H7 (cell line): ENCODE data around the gene ABLIM2. TPM values are rescaled to one million over a fixed set of nuclear protein-coding genes. Genes with fewer than 3 reads are reported as not detected.

Source experiments
- DNase-seq: peaks from one replicate; pipeline ENCODE4 v3.0.0; 2012
- H3K27me3 ChIP-seq: 2 replicates; pipeline ENCODE4 v1.6.0; 2011; ENCODE audit warnings: mild to moderate bottlenecking, low read length; ENCODE audit not compliant: control insufficient read depth, insufficient read depth
- H3K36me3 ChIP-seq: replicated peaks from 2 replicates; pipeline ENCODE4 v1.5.1; 2011; ENCODE audit warnings: low read length; ENCODE audit not compliant: control insufficient read depth, insufficient read depth
- H3K4me3 ChIP-seq: 2 replicates; pipeline ENCODE4 v1.5.1; 2011; ENCODE audit warnings: low read depth, mild to moderate bottlenecking, control low read depth, low read length, moderate library complexity; ENCODE audit not compliant: insufficient read depth
- total RNA-seq: library from RNA; depleted of rRNA; stranded (reverse); fragments of >200 nt; shearing (Covaris generic); gene quantifications from 2 replicates; pipeline ENCODE4 v1.2.3, GENCODE V29; 2014

The ABLIM2 gene
- total RNA-seq, 1 experiment from 2014 or later, result 1.9 TPM

DNA sequence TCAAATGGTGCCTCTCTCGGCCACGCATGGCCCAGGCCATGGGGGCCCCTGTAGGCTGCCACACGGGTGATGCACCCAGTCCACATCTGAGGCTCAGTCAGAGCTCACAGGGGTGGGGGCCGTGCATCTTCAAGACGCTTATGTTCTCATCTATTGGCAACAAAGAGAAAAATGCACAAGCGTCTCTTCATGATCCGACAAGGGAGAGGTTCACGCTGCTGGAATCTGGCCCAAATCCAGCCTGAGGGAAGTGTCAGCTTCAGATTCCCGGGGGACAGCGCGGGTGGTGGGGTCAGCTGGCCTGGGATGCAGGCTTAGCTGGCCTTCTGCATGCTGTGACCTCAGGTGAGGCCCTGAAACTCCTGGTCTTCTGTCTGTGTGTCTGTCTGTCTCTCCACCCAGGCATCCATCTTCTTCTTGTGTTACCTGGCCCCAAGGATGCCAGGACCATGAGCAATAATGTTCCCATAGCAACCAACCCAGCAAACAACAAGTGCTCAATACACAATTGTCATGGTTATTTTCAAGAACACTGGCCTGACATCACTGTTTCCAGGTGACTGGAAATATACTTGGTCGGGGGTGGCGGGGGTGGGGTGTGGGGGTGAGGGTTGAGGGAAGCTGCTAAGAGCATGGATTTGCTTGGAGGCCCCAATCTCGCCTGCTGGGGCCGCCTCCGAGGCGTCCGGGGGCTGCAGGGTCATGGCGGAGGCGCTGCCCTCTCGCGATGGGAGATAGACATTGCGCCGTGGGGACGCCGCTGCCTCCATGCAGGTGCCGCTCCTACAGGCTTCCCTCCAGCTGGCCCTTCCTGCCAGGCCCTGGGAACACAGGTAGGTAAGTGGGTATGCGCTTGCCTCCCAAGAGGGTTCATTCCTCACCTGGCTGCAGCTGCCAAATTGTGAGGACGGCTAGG lies 48.3 kb downstream of the ABLIM2 start:
- H3K36me3 ChIP-seq, result no peaks in the 10 kb centered on the region
- no peak overlapping the region for H3K4me3 ChIP-seq
- peak; percentile 93 for DNase-seq
- H3K27me3 ChIP-seq, result no peaks in the 10 kb centered on the region

DNA sequence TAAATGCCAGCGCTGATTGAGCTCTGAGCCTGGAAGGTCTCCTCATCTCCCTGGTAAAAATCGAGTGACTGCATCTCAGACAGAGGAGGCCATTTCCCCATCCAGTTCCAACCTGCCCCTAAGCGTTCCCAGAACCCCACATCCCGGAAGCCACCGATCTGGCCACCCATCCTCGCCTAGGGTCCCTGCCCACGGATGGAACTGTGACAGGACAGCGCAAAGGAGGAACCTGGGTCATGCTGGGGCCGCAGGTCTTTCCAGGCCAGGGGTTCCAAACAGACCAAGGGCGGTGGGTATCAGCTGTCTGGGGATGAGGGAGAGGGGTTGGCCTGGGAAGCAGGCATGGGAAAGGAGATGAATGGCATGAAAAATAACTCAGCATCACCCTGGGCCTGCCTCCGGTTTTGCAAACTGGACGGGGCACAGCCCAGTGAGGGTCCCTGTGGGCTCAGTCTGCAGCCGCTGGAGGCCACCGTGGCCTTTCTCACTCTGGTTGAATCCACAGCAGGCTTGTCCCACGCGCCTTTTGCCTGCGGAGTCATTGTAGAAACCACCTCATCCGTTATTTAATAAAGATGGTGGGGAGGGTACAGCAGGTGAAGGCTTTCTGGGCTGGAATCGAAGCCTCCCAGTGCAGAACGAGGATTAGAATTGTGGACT lies 49.1 kb downstream of the ABLIM2 start:
- Histone ChIP-seq H3K36me3 (no peaks in the 10 kb centered on the region), H3K4me3 (no peak overlapping the region), H3K27me3 (no peaks in the 10 kb centered on the region)
- peak; percentile 42 for DNase-seq

- Histone ChIP-seq H3K4me3 (no peak overlapping the region), H3K36me3 (no peaks in the 10 kb centered on the region), H3K27me3 (no peaks in the 10 kb centered on the region)
- DNase-seq, result peak; percentile 50
Observed at GRCh38 chr4:8108991-8109390, 49.6 kb downstream of the ABLIM2 start.

- Histone ChIP-seq H3K36me3 (no peaks in the 10 kb centered on the region), H3K4me3 (no peak overlapping the region), H3K27me3 (no peaks in the 10 kb centered on the region)
- no peak for DNase-seq
Observed at GRCh38 chr4:8108261-8108660, 50.4 kb downstream of the ABLIM2 start.

DNA sequence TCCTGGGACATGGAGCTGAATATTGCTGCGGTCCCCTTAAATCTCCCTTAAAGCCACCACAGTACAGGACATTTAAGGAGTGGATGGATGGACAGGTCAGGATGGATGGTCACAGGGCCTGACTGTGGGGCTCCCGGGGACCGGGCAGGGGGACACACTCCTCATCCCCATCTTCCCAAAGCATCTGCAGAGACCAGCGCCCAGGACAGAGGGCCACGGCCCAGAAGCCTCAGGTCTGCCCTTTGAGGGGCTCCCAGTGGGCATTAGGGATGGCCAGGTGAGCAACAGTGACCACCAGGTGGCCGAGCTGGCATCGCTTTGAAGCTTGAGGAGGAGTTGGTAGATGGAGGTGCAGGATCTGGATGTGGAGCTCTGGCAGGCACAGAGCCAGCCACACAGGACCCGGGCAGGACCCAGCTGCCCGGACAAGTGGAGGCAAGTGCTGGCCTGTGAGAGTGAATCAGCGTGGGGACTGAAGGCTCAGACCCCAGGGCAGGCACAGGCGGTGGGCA lies 51.4 kb downstream of the ABLIM2 start:
- no peak for DNase-seq
- no peak overlapping the region for H3K4me3 ChIP-seq
- H3K36me3 ChIP-seq, result no peaks in the 10 kb centered on the region
- no peaks in the 10 kb centered on the region for H3K27me3 ChIP-seq

DNA sequence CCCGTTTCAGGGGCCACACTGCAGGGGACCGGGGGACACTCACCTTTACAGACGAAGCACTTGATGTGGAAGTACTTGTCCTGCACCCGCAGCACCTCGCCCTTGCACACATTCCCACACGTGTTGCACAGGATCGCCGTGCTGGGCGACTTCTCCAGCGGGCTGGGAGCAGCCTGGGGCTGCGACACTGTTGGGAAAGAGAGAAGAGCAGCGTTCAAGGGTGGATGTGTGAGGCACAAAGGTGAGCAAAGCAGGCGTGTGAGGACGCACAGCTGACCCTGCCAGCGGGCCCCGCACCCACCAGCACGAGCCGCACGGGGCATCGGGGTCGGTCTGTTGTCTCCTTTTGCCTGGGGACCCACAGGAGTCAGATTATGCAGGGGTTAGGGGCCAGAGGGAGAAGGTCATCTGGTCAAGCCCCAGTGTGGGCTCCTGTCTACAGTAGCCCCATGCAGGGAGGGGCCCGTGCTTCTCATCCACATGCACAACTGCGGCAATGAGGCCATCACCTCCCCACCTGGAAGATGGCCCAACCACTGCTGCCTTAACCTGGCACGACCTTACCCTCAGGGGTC lies 52.1 kb downstream of the ABLIM2 start:
- H3K36me3 ChIP-seq, result no peaks in the 10 kb centered on the region
- H3K4me3 ChIP-seq, result no peak overlapping the region
- peak; percentile 41 for DNase-seq
- no peaks in the 10 kb centered on the region for H3K27me3 ChIP-seq

DNA sequence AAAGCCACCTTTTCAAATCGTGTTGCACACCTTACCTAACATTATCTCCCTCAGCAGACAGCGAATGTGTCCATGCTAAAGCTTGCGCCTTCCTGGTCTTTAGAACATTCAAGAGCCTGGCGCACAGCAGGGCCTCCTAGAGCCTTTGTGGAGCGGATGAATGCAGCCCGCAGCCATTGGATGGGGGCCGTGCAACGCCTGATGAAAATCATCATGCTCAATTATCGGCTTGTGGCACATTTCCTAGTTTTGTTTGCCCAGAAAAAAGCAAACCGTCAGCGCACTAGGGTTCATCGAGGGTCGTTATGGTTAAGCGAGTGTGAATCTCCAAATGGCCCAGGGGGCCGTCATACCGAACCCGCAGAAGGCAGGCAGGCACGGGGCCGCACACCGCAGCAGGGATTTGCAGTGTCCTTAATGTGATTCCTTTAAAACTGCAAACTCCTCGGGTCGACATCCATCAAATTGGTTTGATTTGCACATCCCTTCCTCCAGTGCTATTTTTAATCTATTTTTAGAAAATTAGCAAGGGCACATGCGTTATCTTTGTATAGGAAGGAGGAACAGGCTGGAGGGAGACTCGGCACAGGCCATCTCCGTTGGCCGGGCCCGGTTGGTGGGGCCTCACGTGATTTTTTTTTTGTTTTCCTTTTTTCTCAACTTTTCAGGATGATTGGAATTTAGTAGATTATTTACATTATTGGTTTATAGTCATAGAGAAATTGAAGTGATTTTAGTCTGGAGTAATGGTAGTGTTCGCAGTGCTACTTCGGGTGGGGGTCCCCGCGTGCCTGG lies 53.1 kb downstream of the ABLIM2 start:
- Histone ChIP-seq H3K36me3 (no peaks in the 10 kb centered on the region), H3K27me3 (no peaks in the 10 kb centered on the region), H3K4me3 (no peak overlapping the region)
- DNase-seq, result peak; percentile 64

- peak; percentile 46 for DNase-seq
- no peaks in the 10 kb centered on the region for H3K27me3 ChIP-seq
- H3K36me3 ChIP-seq, result no peaks in the 10 kb centered on the region
Observed at GRCh38 chr4:8104491-8105305, 53.9 kb downstream of the ABLIM2 start.

GRCh38 chr4:8103421-8104390 lies 54.9 kb downstream of the ABLIM2 start:
- Histone ChIP-seq H3K4me3 (no peak overlapping the region), H3K27me3 (no peaks in the 10 kb centered on the region), H3K36me3 (no peaks in the 10 kb centered on the region)
- DNase-seq, result peak; percentile 82

More at GRCh38 chr4:8104491-8105305, 53.9 kb downstream of the ABLIM2 start:
- no peak overlapping the region for H3K4me3 ChIP-seq

GRCh38 chr4:8102831-8103230 lies 55.8 kb downstream of the ABLIM2 start:
- H3K36me3 ChIP-seq, result no peaks in the 10 kb centered on the region

GRCh38 chr4:8102076-8102355 lies 56.6 kb downstream of the ABLIM2 start:
- no peaks in the 10 kb centered on the region for H3K36me3 ChIP-seq
- H3K4me3 ChIP-seq, result no peak overlapping the region
- no peak for DNase-seq
- no peaks in the 10 kb centered on the region for H3K27me3 ChIP-seq

More at GRCh38 chr4:8102831-8103230, 55.8 kb downstream of the ABLIM2 start:
- Histone ChIP-seq H3K27me3 (no peaks in the 10 kb centered on the region), H3K4me3 (no peak overlapping the region)
- no peak for DNase-seq

DNA sequence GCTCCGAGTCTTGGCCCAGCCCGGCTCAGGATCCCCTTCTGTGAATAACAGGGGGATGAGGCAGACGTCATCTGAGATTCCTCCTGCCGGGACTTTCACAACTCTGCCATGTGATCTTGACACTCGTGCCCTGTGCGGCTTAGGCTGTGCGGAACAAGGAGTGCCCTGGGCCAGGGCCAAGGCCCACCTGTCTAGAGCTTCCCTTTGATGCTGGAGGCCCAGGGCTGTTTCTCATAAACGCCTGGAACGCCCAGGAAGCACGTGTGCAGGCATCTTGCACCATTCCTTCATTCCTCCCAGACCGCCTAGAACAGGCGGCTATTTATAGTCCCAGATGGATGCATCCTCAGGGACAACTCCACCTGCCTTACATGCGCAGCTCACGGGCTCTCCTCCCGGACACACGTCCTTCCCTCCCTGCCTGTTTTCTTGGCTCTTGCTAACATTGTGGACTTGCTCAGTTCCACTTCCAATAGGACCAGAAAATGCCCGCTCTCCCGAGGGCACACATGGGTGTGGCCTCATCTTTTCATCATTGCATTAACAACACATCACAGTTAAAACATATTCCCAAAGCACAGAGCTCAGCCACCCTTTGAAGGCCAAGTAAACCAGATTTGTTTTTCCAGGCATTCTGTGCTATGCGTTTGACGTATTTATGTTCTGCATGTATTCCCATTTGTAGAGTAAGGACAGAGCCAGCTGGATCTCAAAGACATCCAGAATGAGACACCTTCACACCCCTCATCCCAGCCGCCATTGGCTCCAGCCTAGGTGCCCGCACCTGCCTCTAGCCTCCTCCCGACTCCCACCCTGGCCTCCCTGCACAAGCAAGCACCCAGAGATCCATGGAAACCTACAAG lies 57.2 kb downstream of the ABLIM2 start:
- no peaks in the 10 kb centered on the region for H3K27me3 ChIP-seq
- DNase-seq, result no peak
- H3K4me3 ChIP-seq, result no peak overlapping the region
- H3K36me3 ChIP-seq, result no peaks in the 10 kb centered on the region
